GM12892 (cell line): ENCODE measurements around the gene CDH13.

Experiments
- POLR2A ChIP-seq: IDR thresholded peaks from 2 replicates; pipeline ENCODE4 v1.6.1; 2011; ENCODE audit warnings: low read depth, low read length, control low read depth
- POLR2AphosphoS5 ChIP-seq: IDR thresholded peaks from 2 replicates; pipeline ENCODE4 v1.6.1; 2011; ENCODE audit warnings: low read depth, low read length, control low read depth

- TF ChIP-seq POLR2A = no peak
- no peak for TF ChIP-seq POLR2AphosphoS5
Measured at GRCh38 chr16:83532634-83533033, 905.9 kb downstream of the CDH13 start.
